ENCODE measurements around the gene MGAM2.
"Not testable (repeated sequence)": the region's sequence is repeated elsewhere in the genome, so short reads cannot be mapped to it uniquely, and the experiment has no call there.

The MGAM2 gene

GRCh38 chr7:142098004-142098403, 13.5 kb upstream of the MGAM2 start:
- H3K4me3 ChIP-seq (ENCODE audit: low read depth, low read length), result no peak overlapping the region
- H3K36me3 ChIP-seq (ENCODE audit: control insufficient read depth, insufficient read depth, low read length), result no peaks in the 10 kb centered on the region
- H3K9ac ChIP-seq (ENCODE audit: low read depth, low read length), result no peak overlapping the region
- H3K9me3 ChIP-seq (ENCODE audit: control insufficient read depth, insufficient read depth, low read length), result no peaks in the 10 kb centered on the region
- no peaks in the 10 kb centered on the region for H3K27me3 ChIP-seq (ENCODE audit: control insufficient read depth, insufficient read depth, low read length)
- no peaks in the 10 kb centered on the region for H3K4me1 ChIP-seq (ENCODE audit: control insufficient read depth, insufficient read depth, low read length)
- no peak overlapping the region for H3K27ac ChIP-seq (ENCODE audit: low read depth, low read length)

- H3K4me3 ChIP-seq (ENCODE audit: low read depth, low read length); H3K9ac ChIP-seq (ENCODE audit: low read depth, low read length); H3K27me3 ChIP-seq (ENCODE audit: control insufficient read depth, insufficient read depth, low read length); H3K9me3 ChIP-seq (ENCODE audit: control insufficient read depth, insufficient read depth, low read length); H3K36me3 ChIP-seq (ENCODE audit: control insufficient read depth, insufficient read depth, low read length); H3K4me1 ChIP-seq (ENCODE audit: control insufficient read depth, insufficient read depth, low read length); H3K27ac ChIP-seq (ENCODE audit: low read depth, low read length): not testable (repeated sequence)
Observed at GRCh38 chr7:142099347-142099746, 12.2 kb upstream of the MGAM2 start.

GRCh38 chr7:142100634-142101033, 10.9 kb upstream of the MGAM2 start:
- no peak overlapping the region for H3K27ac ChIP-seq (ENCODE audit: low read depth, low read length)
- H3K9me3 ChIP-seq (ENCODE audit: control insufficient read depth, insufficient read depth, low read length), result no peaks in the 10 kb centered on the region
- no peaks in the 10 kb centered on the region for H3K27me3 ChIP-seq (ENCODE audit: control insufficient read depth, insufficient read depth, low read length)
- no peaks in the 10 kb centered on the region for H3K36me3 ChIP-seq (ENCODE audit: control insufficient read depth, insufficient read depth, low read length)
- H3K4me3 ChIP-seq (ENCODE audit: low read depth, low read length), result no peak overlapping the region
- no peaks in the 10 kb centered on the region for H3K4me1 ChIP-seq (ENCODE audit: control insufficient read depth, insufficient read depth, low read length)
- H3K9ac ChIP-seq (ENCODE audit: low read depth, low read length), result no peak overlapping the region

- not testable (repeated sequence) for H3K36me3 ChIP-seq (ENCODE audit: control insufficient read depth, insufficient read depth, low read length); H3K27ac ChIP-seq (ENCODE audit: low read depth, low read length); H3K4me3 ChIP-seq (ENCODE audit: low read depth, low read length); H3K27me3 ChIP-seq (ENCODE audit: control insufficient read depth, insufficient read depth, low read length); H3K4me1 ChIP-seq (ENCODE audit: control insufficient read depth, insufficient read depth, low read length); H3K9me3 ChIP-seq (ENCODE audit: control insufficient read depth, insufficient read depth, low read length); H3K9ac ChIP-seq (ENCODE audit: low read depth, low read length)
Observed at GRCh38 chr7:142101794-142102193, 9.7 kb upstream of the MGAM2 start.

- no peak overlapping the region for H3K4me3 ChIP-seq (ENCODE audit: low read depth, low read length)
- no peaks in the 10 kb centered on the region for H3K9me3 ChIP-seq (ENCODE audit: control insufficient read depth, insufficient read depth, low read length)
- H3K27me3 ChIP-seq (ENCODE audit: control insufficient read depth, insufficient read depth, low read length), result no peaks in the 10 kb centered on the region
- H3K27ac ChIP-seq (ENCODE audit: low read depth, low read length), result no peak overlapping the region
- H3K36me3 ChIP-seq (ENCODE audit: control insufficient read depth, insufficient read depth, low read length), result no peaks in the 10 kb centered on the region
- H3K9ac ChIP-seq (ENCODE audit: low read depth, low read length), result no peak overlapping the region
- no peaks in the 10 kb centered on the region for H3K4me1 ChIP-seq (ENCODE audit: control insufficient read depth, insufficient read depth, low read length)
Observed at GRCh38 chr7:142104550-142105527, 6.7 kb upstream of the MGAM2 start.

GRCh38 chr7:142108728-142109505, 2.6 kb upstream of the MGAM2 start:
- H3K9me3 ChIP-seq (ENCODE audit: control insufficient read depth, insufficient read depth, low read length), result no peaks in the 10 kb centered on the region
- H3K27me3 ChIP-seq (ENCODE audit: control insufficient read depth, insufficient read depth, low read length), result no peaks in the 10 kb centered on the region
- no peak overlapping the region for H3K27ac ChIP-seq (ENCODE audit: low read depth, low read length)

GRCh38 chr7:142110098-142110497, 1.4 kb upstream of the MGAM2 start:
- no peaks in the 10 kb centered on the region for H3K27me3 ChIP-seq (ENCODE audit: control insufficient read depth, insufficient read depth, low read length)
- H3K4me3 ChIP-seq (ENCODE audit: low read depth, low read length), result no peak overlapping the region
- H3K27ac ChIP-seq (ENCODE audit: low read depth, low read length), result no peak overlapping the region
- no peaks in the 10 kb centered on the region for H3K36me3 ChIP-seq (ENCODE audit: control insufficient read depth, insufficient read depth, low read length)
- H3K9me3 ChIP-seq (ENCODE audit: control insufficient read depth, insufficient read depth, low read length), result no peaks in the 10 kb centered on the region
- no peak overlapping the region for H3K9ac ChIP-seq (ENCODE audit: low read depth, low read length)
- peaks cover 11% of the 10 kb centered on the region for H3K4me1 ChIP-seq (ENCODE audit: control insufficient read depth, insufficient read depth, low read length)

More at GRCh38 chr7:142108728-142109505, 2.6 kb upstream of the MGAM2 start:
- H3K36me3 ChIP-seq (ENCODE audit: control insufficient read depth, insufficient read depth, low read length), result no peaks in the 10 kb centered on the region
- H3K4me3 ChIP-seq (ENCODE audit: low read depth, low read length), result no peak overlapping the region
- peaks cover 11% of the 10 kb centered on the region for H3K4me1 ChIP-seq (ENCODE audit: control insufficient read depth, insufficient read depth, low read length)
- no peak overlapping the region for H3K9ac ChIP-seq (ENCODE audit: low read depth, low read length)

GRCh38 chr7:142110638-142111037, 880 bp upstream of the MGAM2 start:
- Histone ChIP-seq H3K36me3 (ENCODE audit: control insufficient read depth, insufficient read depth, low read length) (no peaks in the 10 kb centered on the region), H3K4me3 (ENCODE audit: low read depth, low read length) (no peak overlapping the region), H3K9ac (ENCODE audit: low read depth, low read length) (no peak overlapping the region), H3K4me1 (ENCODE audit: control insufficient read depth, insufficient read depth, low read length) (peaks cover 11% of the 10 kb centered on the region), H3K27me3 (ENCODE audit: control insufficient read depth, insufficient read depth, low read length) (no peaks in the 10 kb centered on the region), H3K27ac (ENCODE audit: low read depth, low read length) (no peak overlapping the region), H3K9me3 (ENCODE audit: control insufficient read depth, insufficient read depth, low read length) (no peaks in the 10 kb centered on the region)

GRCh38 chr7:142112086-142112485, 568 bp downstream of the MGAM2 start:
- Histone ChIP-seq H3K9me3 (ENCODE audit: control insufficient read depth, insufficient read depth, low read length) (no peaks in the 10 kb centered on the region), H3K9ac (ENCODE audit: low read depth, low read length) (no peak overlapping the region), H3K27ac (ENCODE audit: low read depth, low read length) (no peak overlapping the region), H3K27me3 (ENCODE audit: control insufficient read depth, insufficient read depth, low read length) (no peaks in the 10 kb centered on the region), H3K4me1 (ENCODE audit: control insufficient read depth, insufficient read depth, low read length) (peaks cover 11% of the 10 kb centered on the region), H3K4me3 (ENCODE audit: low read depth, low read length) (no peak overlapping the region), H3K36me3 (ENCODE audit: control insufficient read depth, insufficient read depth, low read length) (no peaks in the 10 kb centered on the region)

GRCh38 chr7:142114207-142114606, 2.7 kb downstream of the MGAM2 start:
- no peaks in the 10 kb centered on the region for H3K36me3 ChIP-seq (ENCODE audit: control insufficient read depth, insufficient read depth, low read length)
- peaks cover 11% of the 10 kb centered on the region for H3K4me1 ChIP-seq (ENCODE audit: control insufficient read depth, insufficient read depth, low read length)
- no peak overlapping the region for H3K4me3 ChIP-seq (ENCODE audit: low read depth, low read length)
- no peaks in the 10 kb centered on the region for H3K9me3 ChIP-seq (ENCODE audit: control insufficient read depth, insufficient read depth, low read length)
- no peaks in the 10 kb centered on the region for H3K27me3 ChIP-seq (ENCODE audit: control insufficient read depth, insufficient read depth, low read length)
- no peak overlapping the region for H3K9ac ChIP-seq (ENCODE audit: low read depth, low read length)
- H3K27ac ChIP-seq (ENCODE audit: low read depth, low read length), result no peak overlapping the region

- Histone ChIP-seq H3K27ac (ENCODE audit: low read depth, low read length) (no peak overlapping the region), H3K4me3 (ENCODE audit: low read depth, low read length) (no peak overlapping the region), H3K36me3 (ENCODE audit: control insufficient read depth, insufficient read depth, low read length) (no peaks in the 10 kb centered on the region), H3K9me3 (ENCODE audit: control insufficient read depth, insufficient read depth, low read length) (no peaks in the 10 kb centered on the region), H3K9ac (ENCODE audit: low read depth, low read length) (no peak overlapping the region), H3K27me3 (ENCODE audit: control insufficient read depth, insufficient read depth, low read length) (no peaks in the 10 kb centered on the region), H3K4me1 (ENCODE audit: control insufficient read depth, insufficient read depth, low read length) (no peaks in the 10 kb centered on the region; the same call in 1 of the 2 replicates)
Observed at GRCh38 chr7:142120524-142120923, 9.0 kb downstream of the MGAM2 start.
